ENCODE data around the gene KCTD12.

The KCTD12 gene

GRCh38 chr13:76886005-76886291 lies 257 bp downstream of the KCTD12 start:
- no peak for DNase-seq

DNA sequence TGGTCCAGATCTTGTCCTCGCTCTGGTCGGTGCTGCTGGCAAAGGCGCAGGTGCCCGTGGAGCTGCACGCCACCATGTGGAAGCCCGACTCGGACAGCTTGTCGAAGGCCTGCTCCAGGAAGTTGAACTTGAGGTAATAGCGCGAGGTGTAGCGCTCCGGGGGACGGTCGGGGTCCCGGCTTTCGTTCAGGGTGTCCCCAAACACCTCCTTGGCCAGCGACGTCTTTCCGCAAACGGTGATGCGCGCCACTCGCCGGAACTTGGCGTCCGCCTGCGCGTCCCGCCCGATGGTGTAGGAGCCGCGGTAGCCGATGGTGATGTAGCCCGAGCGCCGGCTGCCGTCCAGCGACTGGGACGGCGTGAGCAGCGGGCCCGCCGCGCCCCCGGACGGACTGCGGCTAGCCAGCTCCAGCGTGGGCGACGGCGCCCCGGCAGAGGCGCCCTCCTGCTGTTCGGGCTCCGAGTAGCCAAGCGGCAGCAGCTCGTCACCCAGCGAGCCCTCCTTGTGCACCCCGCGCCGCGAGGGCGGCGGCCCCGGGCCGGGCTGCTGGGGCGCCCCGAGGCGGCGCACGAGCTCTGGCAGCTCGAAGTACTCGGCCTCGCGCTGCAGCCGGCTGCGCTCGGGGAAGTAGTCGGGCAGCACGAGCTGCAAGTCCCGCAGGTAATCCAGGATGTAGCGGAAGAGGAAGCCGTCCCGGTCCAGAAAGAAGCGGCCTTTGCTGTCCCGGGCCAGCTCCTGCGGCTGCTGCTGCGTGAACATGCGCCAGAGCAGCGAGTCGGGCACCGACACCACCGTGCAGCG lies 801 bp downstream of the KCTD12 start:
- DNase-seq: no peak

DNA sequence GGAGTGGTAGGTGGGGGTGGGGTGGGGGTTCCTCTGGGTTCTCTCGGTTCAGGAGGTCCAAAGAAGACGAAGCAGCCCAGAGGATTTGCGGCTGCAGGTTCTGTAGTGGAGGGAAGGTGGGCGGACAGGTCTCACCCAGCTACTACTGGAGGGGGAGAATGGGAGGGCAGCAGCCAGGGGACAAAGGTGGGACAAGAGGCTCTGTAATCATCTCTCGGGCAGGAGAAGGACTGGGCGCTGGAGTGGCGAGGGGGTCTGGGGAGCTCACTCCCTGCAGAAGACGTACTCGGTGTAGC lies 1.4 kb downstream of the KCTD12 start:
- DNase-seq: no peak

DNA sequence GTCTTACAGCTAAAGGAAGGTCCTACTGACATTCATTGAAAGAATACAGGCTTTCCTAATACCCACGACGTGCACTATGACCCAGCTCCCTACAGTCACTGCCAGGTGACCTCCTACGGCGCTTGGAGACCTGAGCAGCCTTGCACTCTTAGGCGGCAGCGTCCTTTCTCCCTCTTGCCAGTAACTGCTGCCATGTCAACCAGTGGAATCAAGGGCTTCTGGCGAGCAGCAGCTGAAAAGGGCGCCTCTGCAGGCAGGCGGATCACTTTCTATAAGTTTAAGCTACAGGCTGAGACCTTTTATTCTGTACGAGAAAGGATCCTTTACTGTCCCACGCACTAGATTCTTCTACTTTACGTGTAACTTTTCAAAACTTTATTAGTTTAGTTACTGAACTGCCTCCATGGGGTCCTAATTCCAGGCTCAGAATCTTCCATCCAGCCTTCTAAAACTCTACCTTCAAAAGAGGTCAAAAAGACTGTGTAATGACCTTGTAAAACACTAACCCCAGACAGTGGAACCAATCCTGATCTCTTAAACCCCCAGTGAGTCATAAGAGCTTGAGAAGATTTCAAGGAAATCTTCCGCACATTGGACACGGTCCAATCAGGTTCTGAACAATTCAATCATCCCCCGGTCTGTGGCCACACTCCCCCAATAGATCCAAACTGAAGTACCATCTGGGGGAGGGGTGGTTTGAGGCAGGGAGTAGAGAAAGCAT lies 1.9 kb downstream of the KCTD12 start:
- no peak for DNase-seq

- no peak for DNase-seq
Measured at GRCh38 chr13:76883236-76883635, 3.0 kb downstream of the KCTD12 start.

DNA sequence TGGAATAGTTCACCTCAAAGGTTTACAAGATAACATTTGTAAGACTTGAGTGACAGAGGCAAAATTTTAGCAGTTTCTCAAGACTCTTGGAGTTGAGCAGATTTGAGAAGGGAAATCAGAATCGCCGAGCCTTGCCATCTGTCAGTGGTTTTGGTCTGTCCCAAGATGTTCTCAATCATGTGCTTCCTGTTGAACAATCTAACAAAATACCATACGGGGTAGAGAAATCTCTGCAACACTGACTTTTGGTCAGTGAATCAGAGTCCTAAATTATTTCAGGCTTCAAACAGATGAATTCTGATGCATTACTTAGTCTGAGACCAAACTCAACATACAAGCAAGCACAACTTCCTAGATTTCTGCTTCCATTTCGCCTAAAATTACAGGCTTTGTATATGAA lies 3.8 kb downstream of the KCTD12 start:
- no peak for DNase-seq

DNA sequence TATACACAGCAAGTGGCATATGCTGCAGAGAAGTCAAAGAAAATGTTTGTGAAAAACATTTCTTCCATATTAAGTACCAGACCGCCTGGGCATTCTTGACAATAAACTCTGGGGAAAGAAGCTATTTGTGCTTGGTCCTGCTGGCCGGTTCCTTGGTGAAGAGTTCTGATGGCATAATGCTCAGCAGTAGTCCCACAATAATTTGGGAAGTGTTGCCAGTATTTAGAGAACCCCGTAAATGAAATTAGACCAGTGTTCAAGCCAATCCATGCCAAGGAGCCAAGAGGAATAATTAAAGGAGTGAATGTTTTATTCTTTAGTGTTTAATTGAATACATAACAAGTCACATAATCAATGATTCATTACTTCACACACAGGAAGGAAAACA lies 6.3 kb downstream of the KCTD12 start:
- DNase-seq: no peak

GRCh38 chr13:76879203-76879882 lies 6.9 kb downstream of the KCTD12 start:
- DNase-seq: no peak

DNA sequence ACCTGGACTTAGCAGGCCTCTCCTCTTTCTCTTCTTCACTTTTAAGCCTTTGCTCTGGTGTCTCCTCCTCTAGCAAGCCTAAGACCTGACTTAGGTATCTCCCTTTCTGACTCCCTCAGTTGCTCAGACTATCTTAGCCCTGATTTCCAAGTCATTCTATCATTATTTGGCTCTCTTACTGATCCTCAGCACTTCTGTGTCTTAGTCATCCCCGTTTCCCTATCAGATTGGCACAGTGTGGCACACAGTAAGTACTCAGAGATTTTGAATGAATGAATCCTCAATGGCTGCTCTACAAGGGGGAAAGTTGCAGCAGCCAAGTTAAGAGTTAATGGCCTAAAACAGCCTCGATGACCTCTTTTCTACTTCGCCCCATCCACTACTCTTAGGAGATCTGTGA lies 8.2 kb downstream of the KCTD12 start:
- DNase-seq: no peak

GRCh38 chr13:76875271-76875815 lies 10.9 kb downstream of the KCTD12 start:
- no peak for DNase-seq

- no peak for DNase-seq
Measured at GRCh38 chr13:76874479-76874878, 11.7 kb downstream of the KCTD12 start.

GRCh38 chr13:76873445-76873844 lies 12.8 kb downstream of the KCTD12 start:
- no peak for DNase-seq

DNA sequence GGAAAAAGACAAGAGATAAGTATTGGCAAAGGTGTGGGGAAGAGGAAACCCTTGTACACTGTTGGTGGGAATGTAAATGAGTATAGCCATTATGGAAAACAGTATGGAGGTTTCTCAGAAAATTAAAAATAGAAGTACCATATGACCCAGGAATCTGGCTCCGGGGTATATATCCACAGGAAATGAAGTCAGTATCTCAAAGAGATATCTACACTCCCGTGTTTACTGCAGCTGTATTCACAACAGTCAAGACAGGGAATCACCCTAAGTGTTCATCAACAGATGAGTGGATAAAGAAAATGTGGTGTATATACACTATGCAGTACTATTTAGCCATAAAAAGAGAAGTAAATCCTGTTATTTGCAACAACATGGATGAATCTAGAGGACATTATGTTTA lies 13.5 kb downstream of the KCTD12 start:
- DNase-seq: no peak

GRCh38 chr13:76871432-76871831 lies 14.8 kb downstream of the KCTD12 start:
- DNase-seq: no peak

DNA sequence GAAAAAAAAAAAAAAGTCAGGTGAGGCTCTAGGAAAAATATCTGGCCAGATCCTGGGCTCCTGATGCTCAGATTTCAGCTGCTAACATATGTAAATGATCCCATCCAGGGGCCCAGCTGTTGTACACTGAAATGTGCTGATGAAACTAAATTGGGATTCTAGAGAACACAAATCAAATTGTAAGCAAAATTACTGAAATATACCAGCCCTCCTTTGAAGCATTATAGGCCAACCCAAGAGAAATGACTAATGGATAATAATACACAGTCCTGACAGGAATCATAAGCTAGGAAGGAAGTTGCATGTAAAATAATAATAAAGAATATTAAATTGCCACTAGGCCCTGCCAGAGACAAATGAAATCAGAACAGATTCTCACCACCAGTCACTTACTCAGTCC lies 17.8 kb downstream of the KCTD12 start:
- no peak for DNase-seq

GRCh38 chr13:76865996-76866503 lies 20.2 kb downstream of the KCTD12 start:
- DNase-seq: no peak

DNA sequence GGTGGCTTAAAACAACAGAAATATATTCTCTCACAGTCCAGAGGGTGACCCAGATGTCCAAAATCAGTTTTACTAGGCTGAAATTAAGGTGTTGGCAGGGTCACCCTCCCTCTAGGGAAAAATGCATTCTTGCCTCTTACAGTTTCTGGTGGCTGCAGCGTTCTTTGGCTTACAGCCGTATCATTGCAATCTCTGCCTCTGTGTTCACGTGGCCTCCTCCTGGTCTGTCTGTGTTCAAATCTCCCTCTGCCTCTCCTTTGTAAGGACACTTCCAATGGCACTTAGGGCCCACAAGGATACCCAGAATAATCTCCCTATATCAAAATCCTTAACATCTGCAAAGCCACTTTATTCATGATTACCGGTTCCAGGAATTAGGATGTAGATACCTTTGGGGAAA lies 21.1 kb downstream of the KCTD12 start:
- DNase-seq: no peak

GRCh38 chr13:76864259-76864658 lies 21.9 kb downstream of the KCTD12 start:
- DNase-seq: no peak

DNA sequence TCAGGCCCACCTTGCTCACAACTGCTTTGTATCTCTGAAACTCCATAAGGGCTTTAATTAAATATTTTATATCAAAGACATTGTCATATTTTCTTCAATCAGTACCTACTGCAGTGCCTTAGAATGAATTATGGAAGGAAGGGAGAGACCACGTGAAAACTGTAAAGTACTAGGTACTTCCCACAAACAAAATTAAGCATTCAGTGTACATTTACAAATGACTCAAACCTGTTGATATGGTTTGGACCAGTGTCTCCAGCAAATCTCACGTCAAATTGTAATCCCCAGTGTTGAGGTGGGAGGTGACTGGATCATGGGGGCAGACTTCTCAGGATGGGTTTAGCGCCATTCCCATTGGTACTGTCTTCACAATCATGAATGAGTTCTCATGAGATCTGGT lies 23.2 kb downstream of the KCTD12 start:
- DNase-seq: no peak

- DNase-seq: no peak
Measured at GRCh38 chr13:76861859-76862258, 24.3 kb downstream of the KCTD12 start.

- no peak for DNase-seq
Measured at GRCh38 chr13:76860706-76861105, 25.5 kb downstream of the KCTD12 start.

GRCh38 chr13:76854894-76855293 lies 31.3 kb downstream of the KCTD12 start:
- DNase-seq: no peak

DNA sequence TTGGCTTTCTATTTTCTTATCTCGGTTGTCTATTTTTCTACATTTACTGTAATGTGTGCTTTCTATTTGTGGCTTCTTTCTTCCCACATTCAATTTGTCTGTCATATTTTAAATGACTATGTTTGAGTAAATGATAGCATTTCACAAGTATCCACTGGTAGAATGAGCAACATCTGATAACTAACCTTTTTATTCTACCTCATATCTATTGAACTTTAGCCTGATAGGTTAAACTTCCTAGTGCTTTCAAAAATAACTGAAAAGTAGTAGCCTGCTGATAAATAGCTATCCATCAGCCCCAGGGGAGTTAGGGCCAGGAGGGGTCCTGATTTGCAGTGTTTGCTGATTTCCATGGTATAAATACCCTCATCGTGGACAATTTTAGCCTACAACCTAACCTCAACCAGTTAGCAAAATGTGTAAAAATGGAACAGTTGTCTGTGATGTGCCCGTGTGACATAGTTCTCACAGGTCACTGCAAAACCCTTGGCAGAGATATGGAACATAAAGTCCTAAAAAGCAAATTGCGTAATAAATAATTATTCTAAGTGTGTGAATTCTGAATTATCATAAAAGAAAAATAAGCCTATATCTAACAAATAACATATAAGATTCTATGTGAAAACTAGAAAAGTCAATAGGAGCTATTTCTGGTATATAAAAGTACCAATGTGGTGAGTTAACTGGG lies 32.1 kb downstream of the KCTD12 start:
- no peak for DNase-seq

Data from T1000 (cell line).